IPS-NIHi7 (cell line): ENCODE measurements around the gene LHX2.
A peak's percentile ranks its signal among the peaks of the same experiment; 100 is the strongest.

ENCODE experiments used
- DNase-seq: peaks from one replicate; pipeline ENCODE4 v3.0.0; 2012; ENCODE audit warnings: mixed read lengths; ENCODE audit errors: extremely low spot score

Gene LHX2

DNA sequence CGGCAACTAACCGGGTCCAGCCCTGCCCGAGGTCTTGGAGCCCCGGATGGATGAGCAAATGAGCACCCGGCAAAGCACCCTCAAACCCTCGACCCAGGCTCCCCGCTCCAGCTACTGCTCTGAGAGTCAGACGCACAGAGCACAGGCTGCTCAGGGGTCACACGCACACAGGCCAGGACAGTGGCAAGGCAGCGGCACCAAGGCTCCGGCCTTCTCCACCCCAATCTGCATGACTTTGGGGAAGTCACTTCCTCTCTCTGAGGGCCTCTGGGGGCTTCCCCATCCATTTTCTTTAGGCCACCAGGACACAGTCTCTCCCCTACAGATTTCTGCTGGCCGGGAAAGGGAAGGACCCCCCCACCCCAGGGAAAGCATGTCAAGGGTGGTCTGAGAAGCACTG lies 18.0 kb downstream of the LHX2 start:
- no peak for DNase-seq

- DNase-seq, result no peak
Measured at GRCh38 chr9:124030969-124031451, 19.4 kb downstream of the LHX2 start.

- DNase-seq, result peak; percentile 59
Measured at GRCh38 chr9:124032247-124032646, 20.7 kb downstream of the LHX2 start.

- no peak for DNase-seq
Measured at GRCh38 chr9:124033348-124033747, 21.8 kb downstream of the LHX2 start.

DNA sequence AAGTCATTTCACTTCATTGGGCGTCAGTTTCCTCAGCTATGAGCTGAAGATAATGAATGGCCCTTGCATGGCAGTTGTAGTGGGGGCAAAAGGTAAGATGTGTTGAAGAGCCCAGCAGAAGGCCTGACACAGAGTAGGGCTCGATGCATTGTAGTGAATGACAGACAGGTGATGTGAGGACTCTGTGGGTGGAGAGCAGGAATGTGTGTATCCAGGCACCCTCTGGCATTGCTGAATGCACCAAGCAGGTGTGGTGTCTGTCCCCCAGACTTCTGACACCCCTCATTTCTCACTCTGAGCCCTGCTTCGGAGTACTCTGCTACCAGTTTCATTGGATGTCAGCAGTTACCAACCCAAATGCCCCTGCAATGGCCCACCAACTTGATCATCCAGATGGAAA lies 22.4 kb downstream of the LHX2 start:
- no peak for DNase-seq

GRCh38 chr9:124035001-124035650 lies 23.6 kb downstream of the LHX2 start:
- DNase-seq, result no peak

DNA sequence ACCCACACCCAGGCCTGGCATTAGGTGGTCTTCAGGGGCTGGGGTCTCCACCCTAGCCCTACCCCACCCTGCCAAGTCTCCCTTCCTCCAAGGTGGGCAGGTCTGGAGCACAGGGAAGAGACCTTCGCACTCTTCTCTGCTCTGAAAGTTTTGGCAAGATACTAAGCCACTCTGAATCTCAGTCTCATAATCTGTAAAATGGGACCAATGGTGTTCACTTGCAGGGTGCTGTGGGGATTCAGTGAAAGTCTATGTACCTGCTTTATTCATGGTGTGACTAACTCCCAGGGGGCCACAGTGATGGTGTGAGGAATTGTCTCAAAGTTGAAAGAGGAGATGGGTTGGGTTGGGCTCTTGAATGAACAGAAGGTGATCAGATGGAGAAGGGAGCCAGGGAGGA lies 25.0 kb downstream of the LHX2 start:
- no peak for DNase-seq

DNA sequence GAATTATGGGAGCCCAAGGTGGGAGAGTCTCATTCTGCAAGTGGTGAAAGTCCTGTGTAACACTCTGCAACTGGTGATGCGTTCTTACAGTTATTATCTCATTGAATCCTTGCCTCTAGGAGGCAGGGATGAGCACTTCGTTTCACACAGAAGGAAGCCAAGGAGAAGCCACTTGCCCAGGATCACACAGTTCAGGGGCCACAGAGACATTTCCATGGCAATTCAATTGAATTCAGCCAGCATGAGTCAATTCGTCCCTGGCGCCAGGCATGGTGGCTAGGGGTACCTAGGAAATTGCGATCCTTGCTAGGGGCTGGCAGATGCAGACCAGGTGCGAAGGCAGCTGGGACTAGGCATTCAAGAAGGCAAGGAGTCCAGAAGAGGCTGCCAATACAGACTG lies 26.2 kb downstream of the LHX2 start:
- peak; percentile 29 for DNase-seq

DNA sequence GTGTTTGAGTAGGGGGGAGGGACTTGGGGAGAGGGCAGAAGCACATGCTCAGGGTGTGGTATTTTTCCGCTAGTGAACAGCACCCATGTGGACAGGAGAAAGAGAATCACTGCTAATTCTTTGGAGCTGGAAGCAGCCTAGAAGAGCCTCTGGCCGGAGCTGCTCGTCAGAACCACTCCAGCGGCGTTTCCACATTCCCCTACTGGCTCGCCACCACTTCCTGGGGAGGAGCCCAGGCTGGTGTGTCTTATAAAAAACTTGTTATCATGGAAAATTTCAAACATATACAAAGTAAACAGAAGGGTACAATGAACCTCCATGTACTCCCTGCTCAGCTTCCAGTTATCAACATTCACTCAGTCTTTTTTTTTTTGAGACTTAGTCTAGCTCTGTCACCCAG lies 26.7 kb downstream of the LHX2 start:
- DNase-seq, result peak; percentile 6

DNA sequence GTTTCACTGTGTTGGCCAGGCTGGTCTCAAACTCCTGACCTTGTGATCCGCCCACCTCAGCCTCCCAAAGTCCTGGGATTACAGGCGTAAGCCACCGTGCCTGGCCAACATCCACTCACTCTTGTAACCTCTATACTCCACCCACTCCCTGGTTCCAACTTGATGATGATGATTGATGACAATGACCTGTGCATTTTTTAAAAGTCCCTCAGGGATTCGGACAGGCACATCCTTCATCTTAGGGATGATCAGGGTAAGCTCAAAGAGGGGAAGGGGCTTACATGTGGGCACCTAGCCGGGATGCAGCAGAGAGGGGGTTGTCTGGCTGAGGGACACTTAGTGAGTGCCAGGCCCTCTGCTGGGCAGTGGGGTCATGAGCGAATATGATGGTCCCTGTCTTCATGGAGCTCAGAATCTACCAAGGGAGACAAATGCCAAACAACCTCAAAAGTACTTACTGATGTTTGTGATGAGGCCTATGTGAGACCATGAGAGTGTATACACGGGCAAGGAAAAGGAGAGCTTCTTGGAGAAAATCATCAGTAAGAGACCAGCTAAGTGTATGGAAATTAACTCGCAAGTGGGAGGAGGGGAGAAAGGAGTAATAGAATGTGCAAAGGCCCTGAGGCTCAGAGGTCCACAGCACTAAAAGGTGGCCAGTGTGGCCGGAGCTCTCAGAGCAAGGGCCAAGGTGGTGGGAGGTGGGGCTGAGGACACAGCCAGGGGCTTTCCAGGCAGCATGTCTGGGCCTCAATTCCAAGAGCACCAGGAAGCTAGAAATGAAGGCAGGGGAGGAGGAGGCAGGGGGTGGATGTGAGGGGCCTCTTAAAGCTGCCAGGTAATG lies 27.4 kb downstream of the LHX2 start:
- peak; percentile 10 for DNase-seq

GRCh38 chr9:124040186-124040931 lies 28.8 kb downstream of the LHX2 start:
- peak; percentile 5 for DNase-seq

GRCh38 chr9:124040935-124041816 lies 29.6 kb downstream of the LHX2 start:
- peak; percentile 88 for DNase-seq

- DNase-seq, result no peak
Measured at GRCh38 chr9:124041817-124042116, 30.2 kb downstream of the LHX2 start.

DNA sequence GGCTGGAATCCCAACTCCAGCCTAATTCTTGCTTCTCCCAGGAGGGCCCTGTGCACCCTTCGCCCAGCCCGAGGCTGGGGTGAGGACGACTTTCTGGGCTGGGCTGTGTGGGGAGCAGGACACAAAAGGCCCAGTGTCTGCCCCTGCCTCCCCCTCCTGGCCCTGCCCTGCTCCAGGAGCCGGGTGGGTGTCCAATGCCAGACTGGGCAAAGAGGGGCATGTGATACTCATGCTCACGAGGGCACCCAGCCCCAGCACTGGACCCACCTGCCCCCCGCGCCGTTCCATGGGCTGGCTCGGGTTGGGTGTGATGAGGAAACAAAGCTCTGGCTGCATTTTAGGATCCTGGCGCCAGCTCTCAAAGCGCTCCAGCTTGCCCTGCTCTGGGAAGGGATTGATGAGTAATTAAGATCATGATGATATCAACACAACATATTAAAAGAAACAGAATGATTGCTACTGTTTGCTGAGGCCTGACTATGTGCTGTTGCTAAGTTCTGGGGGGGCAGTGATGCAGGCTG lies 30.7 kb downstream of the LHX2 start:
- DNase-seq, result no peak

- no peak for DNase-seq
Measured at GRCh38 chr9:124044448-124044847, 32.9 kb downstream of the LHX2 start.

DNA sequence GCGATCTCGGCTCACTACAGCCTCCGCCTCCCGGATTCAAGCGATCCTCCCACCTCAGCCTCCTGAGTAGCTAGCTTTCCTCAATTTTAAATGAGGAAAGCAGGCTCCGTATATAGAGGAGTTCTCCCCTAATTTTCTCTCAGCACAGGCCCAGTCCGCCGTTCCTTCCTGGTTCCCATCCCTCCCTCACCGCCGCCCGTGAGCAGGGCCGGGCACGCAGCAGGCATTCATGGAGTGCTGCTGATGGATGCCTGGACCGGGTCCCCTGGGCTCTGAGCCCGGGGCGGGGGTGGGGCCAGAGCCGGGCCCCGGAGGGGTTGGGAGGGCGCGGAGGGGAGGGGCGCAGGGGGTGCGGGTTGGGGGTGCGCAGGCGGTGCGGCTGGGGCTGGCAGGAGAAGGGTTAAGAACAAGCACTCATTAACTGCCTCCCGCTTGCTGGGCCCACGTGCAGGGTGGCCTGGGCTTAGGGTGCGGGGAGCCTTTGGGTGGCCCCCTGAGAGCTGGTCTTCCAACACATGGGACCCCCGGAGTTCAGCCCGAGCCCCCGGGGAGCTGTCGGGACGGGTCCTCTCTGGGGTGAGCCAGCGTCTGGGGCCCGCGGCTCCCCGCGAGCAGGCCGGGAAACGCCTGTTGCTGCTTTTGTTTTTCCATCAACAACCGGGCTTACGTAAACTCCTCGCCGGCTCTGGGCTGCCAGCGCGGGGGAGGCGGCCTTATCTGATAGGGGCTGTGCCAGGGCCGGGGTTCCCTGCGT lies 33.7 kb downstream of the LHX2 start:
- DNase-seq, result peak; percentile 63

DNA sequence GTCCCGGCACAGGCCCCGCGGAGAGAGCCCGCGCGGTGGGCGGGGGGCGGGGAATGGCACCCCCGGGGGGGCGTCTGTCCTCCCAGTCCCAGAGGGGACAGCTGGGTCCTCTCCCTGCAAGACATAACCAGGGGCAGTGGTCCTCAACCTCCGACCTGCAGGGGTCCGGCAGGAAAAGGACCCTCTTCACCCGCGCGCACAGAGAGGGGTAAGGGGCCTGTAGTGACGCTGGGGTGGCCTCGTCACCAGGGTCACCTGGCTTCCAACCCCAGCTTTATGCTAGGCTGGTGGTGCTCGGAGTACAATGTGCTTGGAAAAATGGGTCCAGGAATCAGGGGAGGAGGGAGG lies 34.2 kb downstream of the LHX2 start:
- no peak for DNase-seq

- no peak for DNase-seq
Measured at GRCh38 chr9:124046189-124046588, 34.6 kb downstream of the LHX2 start.

DNA sequence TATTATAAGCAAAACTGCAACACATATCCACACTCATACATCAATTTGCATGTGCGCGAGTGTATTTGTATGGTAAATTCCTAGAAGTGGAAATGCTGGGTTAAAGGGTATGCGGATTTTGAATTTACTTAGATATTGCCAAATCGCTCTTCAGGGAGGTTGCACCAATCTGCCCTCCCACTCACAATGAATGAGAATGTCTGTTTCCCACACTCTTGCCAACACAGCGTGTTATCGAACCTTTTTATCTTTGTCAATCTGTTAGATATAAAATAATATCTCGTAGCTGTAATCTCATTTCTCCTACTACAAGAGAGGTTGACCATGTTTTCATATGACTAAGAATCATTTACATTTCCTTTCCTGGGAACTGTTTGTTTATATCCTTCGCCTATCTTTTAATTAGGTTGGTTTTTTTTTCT lies 35.7 kb downstream of the LHX2 start:
- no peak for DNase-seq

DNA sequence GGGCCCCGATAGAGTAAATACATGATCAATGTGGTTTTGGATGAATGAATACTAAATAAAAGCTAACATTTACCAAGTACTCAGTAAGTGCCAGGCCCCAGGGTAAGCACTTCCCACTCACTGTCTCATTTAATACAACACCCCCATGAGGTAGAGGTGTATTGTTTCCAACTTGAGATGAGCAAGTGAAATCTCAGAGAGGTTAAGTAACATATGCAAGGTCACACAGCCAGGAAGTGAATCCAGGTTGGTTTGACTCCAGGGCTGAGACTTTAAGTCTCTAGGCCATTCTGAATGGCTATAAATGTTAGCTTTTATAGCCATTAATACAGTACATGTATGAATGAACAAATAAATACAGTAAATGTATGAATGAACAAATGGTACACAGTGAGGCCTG lies 39.4 kb downstream of the LHX2 start:
- no peak for DNase-seq

DNA sequence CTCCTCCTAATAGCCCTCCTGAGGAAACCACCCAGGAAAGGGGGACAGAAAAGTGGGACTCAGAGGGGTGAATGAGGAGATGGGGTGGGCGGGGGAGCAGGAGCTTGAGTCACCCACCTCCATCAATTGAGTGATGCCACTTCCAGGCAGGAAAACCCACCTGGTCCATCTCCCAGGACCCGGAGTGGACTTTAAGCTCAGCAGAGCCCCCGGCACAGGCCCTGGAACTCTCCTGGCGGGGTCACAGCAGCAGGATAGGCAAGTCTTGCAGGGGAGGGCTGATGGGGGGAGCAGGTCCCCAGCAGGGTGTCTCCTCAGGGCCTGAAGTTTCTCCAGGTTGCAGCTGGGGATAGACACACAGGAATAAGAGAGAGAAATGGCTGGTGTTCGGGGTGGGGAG lies 40.8 kb downstream of the LHX2 start:
- DNase-seq, result no peak
